ENCODE measurements around the gene CLPX. TPM values are rescaled to one million over a fixed set of nuclear protein-coding genes. Genes with fewer than 3 reads are reported as not detected.

CLPX gene
- total RNA-seq, 6 experiments from 2014 or later = 57.6 to 80.9 (median 72.8) TPM

GRCh38 chr15:65172531-65172930, 12.6 kb downstream of the CLPX start:
- 97% methylated on average over 4 of the region's 5 CpGs for WGBS (ENCODE audit: insufficient coverage, low coverage, low lambda C conversion rate, missing lambda C conversion rate)
- no peak for TF ChIP-seq CTCF (IDR thresholded peaks at IDR 0.05)
- no peak for TF ChIP-seq POLR2A (IDR thresholded peaks at IDR 0.05)
- H3K9me3 ChIP-seq = no peaks in the 10 kb centered on the region
- H3K36me3 ChIP-seq = peaks cover 0 to 48% (median 16%) of the 10 kb centered on the region in 4 donors
- H3K27me3 ChIP-seq = no peaks in the 10 kb centered on the region
- H3K4me3 ChIP-seq = no peak overlapping the region
- H3K27ac ChIP-seq = peak overlapping the region; percentile 69 to 91 (median 71)
- peaks cover 0 to 45% (median 12%) of the 10 kb centered on the region in 4 donors for H3K4me1 ChIP-seq
- ATAC-seq = no peak
- intact Hi-C loops (cut with DNase I) = no loop called here
- DNase-seq = no peak

GRCh38 chr15:65171428-65171827, 13.7 kb downstream of the CLPX start:
- no peaks in the 10 kb centered on the region for H3K27me3 ChIP-seq
- TF ChIP-seq CTCF (IDR thresholded peaks at IDR 0.05) (no peak), POLR2A (IDR thresholded peaks at IDR 0.05) (no peak)
- 40% methylated on average over 5 of the region's 5 CpGs for whole genome bisulfite sequencing (ENCODE audit: insufficient coverage, low coverage, low lambda C conversion rate, missing lambda C conversion rate)
- peak; percentile 83 to 93 (median 84) for ATAC-seq
- H3K27ac ChIP-seq = peak overlapping the region; percentile 69 to 91 (median 71)
- H3K4me3 ChIP-seq = no peak overlapping the region
- H3K9me3 ChIP-seq = no peaks in the 10 kb centered on the region
- H3K36me3 ChIP-seq = peaks cover 0 to 37% (median 12%) of the 10 kb centered on the region in 4 donors
- DNase-seq = no peak
- H3K4me1 ChIP-seq = peaks cover 0 to 50% (median 15%) of the 10 kb centered on the region in 4 donors
- intact Hi-C loops (cut with DNase I) = no loop called here

GRCh38 chr15:65165875-65166274, 19.3 kb downstream of the CLPX start:
- intact Hi-C loops (cut with DNase I) = no loop called here
- DNase-seq = peak in 1 of 3 donors; percentile 57
- H3K9me3 ChIP-seq = no peaks in the 10 kb centered on the region
- peak; percentile 67 to 97 (median 92) for ATAC-seq
- peaks cover 0 to 45% (median 21%) of the 10 kb centered on the region in 4 donors for H3K36me3 ChIP-seq
- H3K27ac ChIP-seq = peak overlapping the region in 2 of 3 donors; percentile 18 to 58
- no peak overlapping the region for H3K4me3 ChIP-seq
- peaks cover 0 to 23% (median 6%) of the 10 kb centered on the region in 4 donors for H3K4me1 ChIP-seq
- TF ChIP-seq POLR2A (IDR thresholded peaks at IDR 0.05) (no peak), CTCF (IDR thresholded peaks at IDR 0.05) (no peak)
- H3K27me3 ChIP-seq = no peaks in the 10 kb centered on the region
- 40% methylated on average over 2 of the region's 2 CpGs for WGBS (ENCODE audit: insufficient coverage, low coverage, low lambda C conversion rate, missing lambda C conversion rate)

GRCh38 chr15:65164139-65164538, 21.0 kb downstream of the CLPX start:
- Histone ChIP-seq H3K27ac (no peak overlapping the region), H3K9me3 (no peaks in the 10 kb centered on the region), H3K4me1 (peaks cover 0 to 12% (median 5%) of the 10 kb centered on the region in 4 donors), H3K4me3 (no peak overlapping the region), H3K27me3 (no peaks in the 10 kb centered on the region), H3K36me3 (peaks cover 0 to 36% (median 15%) of the 10 kb centered on the region in 4 donors)
- WGBS (ENCODE audit: insufficient coverage, low coverage, low lambda C conversion rate, missing lambda C conversion rate) = 46% methylated on average over 1 of the region's 1 CpG
- DNase-seq (no peak), ATAC-seq (no peak)
- no peak for TF ChIP-seq POLR2A (IDR thresholded peaks at IDR 0.05)
- TF ChIP-seq CTCF (IDR thresholded peaks at IDR 0.05) = no peak
- intact Hi-C loops (cut with DNase I) = no loop called here

Data from right lobe of liver (tissue), 6 donors.